Activated CD8-positive, alpha-beta memory T cell treated with anti-CD3 and anti-CD28 coated beads for 1 hour (primary cell): Measurements from ENCODE around the gene SPACA7.

Experiments
- DNase-seq, 2 donors: peaks; one replicate each; pipeline ENCODE4 v3.0.0-alpha.2; 2020; ENCODE audit warnings: low read depth in 1 of 2; ENCODE audit errors: extremely low read depth in 1 of 2

Gene SPACA7

GRCh38 chr13:112446867-112447266, 70.7 kb downstream of the SPACA7 start:
- no peak for DNase-seq

GRCh38 chr13:112447306-112447705, 71.2 kb downstream of the SPACA7 start:
- no peak for DNase-seq

GRCh38 chr13:112447761-112448603, 71.8 kb downstream of the SPACA7 start:
- no peak for DNase-seq

GRCh38 chr13:112448621-112449544, 72.7 kb downstream of the SPACA7 start:
- no peak for DNase-seq

GRCh38 chr13:112449545-112449930, 73.4 kb downstream of the SPACA7 start:
- DNase-seq, result no peak

- no peak for DNase-seq
Measured at GRCh38 chr13:112450118-112450903, 74.2 kb downstream of the SPACA7 start.

- DNase-seq, result no peak
Measured at GRCh38 chr13:112450904-112451240, 74.7 kb downstream of the SPACA7 start.

- DNase-seq, result no peak
Measured at GRCh38 chr13:112451512-112452379, 75.6 kb downstream of the SPACA7 start.

- no peak for DNase-seq
Measured at GRCh38 chr13:112452380-112453206, 76.4 kb downstream of the SPACA7 start.

- no peak for DNase-seq
Measured at GRCh38 chr13:112453207-112453829, 77.2 kb downstream of the SPACA7 start.

GRCh38 chr13:112453874-112454647, 77.9 kb downstream of the SPACA7 start:
- DNase-seq, result no peak

GRCh38 chr13:112454648-112455334, 78.6 kb downstream of the SPACA7 start:
- no peak for DNase-seq

GRCh38 chr13:112455476-112456059, 79.4 kb downstream of the SPACA7 start:
- DNase-seq, result no peak

- no peak for DNase-seq
Measured at GRCh38 chr13:112456138-112457056, 80.2 kb downstream of the SPACA7 start.

- DNase-seq, result no peak
Measured at GRCh38 chr13:112457081-112457480, 80.9 kb downstream of the SPACA7 start.

- DNase-seq, result no peak
Measured at GRCh38 chr13:112457485-112457884, 81.3 kb downstream of the SPACA7 start.
